Ishikawa (cell line): ENCODE results near the gene KRT71.

ENCODE experiments used
- CEBPB ChIP-seq: IDR thresholded peaks from 2 replicates; pipeline ENCODE4 v1.6.1; 2012
- CREB1 ChIP-seq: IDR thresholded peaks from 2 replicates; pipeline ENCODE4 v1.6.1; 2012; ENCODE audit warnings: low read depth
- EGR1 ChIP-seq: IDR thresholded peaks from 2 replicates; pipeline ENCODE4 v1.6.1; 2012
- EP300 ChIP-seq: IDR thresholded peaks from 2 replicates; pipeline ENCODE4 v1.6.1; 2012; ENCODE audit warnings: borderline replicate concordance
- FOXM1 ChIP-seq: IDR thresholded peaks from 2 replicates; pipeline ENCODE4 v1.6.1; 2012; ENCODE audit warnings: low read depth, borderline replicate concordance
- NFIC ChIP-seq: IDR thresholded peaks from 2 replicates; pipeline ENCODE4 v1.6.1; 2012
- RAD21 ChIP-seq: IDR thresholded peaks from 2 replicates; pipeline ENCODE4 v1.6.1; 2012; ENCODE audit warnings: low read depth
- TAF1 ChIP-seq: IDR thresholded peaks from 2 replicates; pipeline ENCODE4 v1.6.1; 2012; ENCODE audit warnings: low read depth, mild to moderate bottlenecking
- TCF12 ChIP-seq: IDR thresholded peaks from 2 replicates; pipeline ENCODE4 v1.6.1; 2012; ENCODE audit warnings: low read depth
- TEAD4 ChIP-seq: IDR thresholded peaks from 2 replicates; pipeline ENCODE4 v1.6.1; 2012
- YY1 ChIP-seq: IDR thresholded peaks from 2 replicates; pipeline ENCODE4 v1.6.1; 2012; ENCODE audit warnings: low read depth
- TF ChIP-seq, protein P1 (sequence below): IDR thresholded peaks from 2 replicates; pipeline ENCODE4 v1.6.1; 2012
- TF ChIP-seq, protein P2 (sequence below): IDR thresholded peaks from 2 replicates; pipeline ENCODE4 v1.6.1; 2012; ENCODE audit warnings: low read depth, mild to moderate bottlenecking
- TF ChIP-seq, protein P3 (sequence below): IDR thresholded peaks from 2 replicates; pipeline ENCODE4 v1.6.1; 2012

DNA sequence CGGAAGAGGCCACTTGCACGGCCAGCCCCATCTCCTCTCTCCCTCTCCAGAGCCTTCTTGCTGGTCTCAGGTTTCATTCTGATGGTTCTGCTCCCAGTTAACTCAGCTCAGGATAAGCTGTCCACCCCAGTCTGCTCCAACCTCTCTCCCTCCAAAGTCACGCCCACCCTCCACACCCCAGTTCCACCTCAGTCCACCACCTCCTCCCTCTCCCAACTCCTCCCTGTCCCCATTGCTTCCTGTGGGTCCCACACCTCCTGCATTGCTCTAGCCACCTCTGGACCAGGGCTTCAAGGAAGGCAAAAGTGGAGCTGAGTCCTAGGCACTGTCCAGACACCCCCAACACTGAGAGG lies 13.1 kb downstream of the KRT71 start:
- TF ChIP-seq TAF1 (no peak), RAD21 (no peak), YY1 (no peak), EGR1 (no peak), TCF12 (no peak), EP300 (no peak), CREB1 (no peak), NFIC (no peak), TEAD4 (no peak), CEBPB (no peak), FOXM1 (no peak)
- TF ChIP-seq, protein P1, sequence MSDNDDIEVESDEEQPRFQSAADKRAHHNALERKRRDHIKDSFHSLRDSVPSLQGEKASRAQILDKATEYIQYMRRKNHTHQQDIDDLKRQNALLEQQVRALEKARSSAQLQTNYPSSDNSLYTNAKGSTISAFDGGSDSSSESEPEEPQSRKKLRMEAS: no peak
- TF ChIP-seq, protein P2, sequence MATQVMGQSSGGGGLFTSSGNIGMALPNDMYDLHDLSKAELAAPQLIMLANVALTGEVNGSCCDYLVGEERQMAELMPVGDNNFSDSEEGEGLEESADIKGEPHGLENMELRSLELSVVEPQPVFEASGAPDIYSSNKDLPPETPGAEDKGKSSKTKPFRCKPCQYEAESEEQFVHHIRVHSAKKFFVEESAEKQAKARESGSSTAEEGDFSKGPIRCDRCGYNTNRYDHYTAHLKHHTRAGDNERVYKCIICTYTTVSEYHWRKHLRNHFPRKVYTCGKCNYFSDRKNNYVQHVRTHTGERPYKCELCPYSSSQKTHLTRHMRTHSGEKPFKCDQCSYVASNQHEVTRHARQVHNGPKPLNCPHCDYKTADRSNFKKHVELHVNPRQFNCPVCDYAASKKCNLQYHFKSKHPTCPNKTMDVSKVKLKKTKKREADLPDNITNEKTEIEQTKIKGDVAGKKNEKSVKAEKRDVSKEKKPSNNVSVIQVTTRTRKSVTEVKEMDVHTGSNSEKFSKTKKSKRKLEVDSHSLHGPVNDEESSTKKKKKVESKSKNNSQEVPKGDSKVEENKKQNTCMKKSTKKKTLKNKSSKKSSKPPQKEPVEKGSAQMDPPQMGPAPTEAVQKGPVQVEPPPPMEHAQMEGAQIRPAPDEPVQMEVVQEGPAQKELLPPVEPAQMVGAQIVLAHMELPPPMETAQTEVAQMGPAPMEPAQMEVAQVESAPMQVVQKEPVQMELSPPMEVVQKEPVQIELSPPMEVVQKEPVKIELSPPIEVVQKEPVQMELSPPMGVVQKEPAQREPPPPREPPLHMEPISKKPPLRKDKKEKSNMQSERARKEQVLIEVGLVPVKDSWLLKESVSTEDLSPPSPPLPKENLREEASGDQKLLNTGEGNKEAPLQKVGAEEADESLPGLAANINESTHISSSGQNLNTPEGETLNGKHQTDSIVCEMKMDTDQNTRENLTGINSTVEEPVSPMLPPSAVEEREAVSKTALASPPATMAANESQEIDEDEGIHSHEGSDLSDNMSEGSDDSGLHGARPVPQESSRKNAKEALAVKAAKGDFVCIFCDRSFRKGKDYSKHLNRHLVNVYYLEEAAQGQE: no peak
- TF ChIP-seq, protein P3, sequence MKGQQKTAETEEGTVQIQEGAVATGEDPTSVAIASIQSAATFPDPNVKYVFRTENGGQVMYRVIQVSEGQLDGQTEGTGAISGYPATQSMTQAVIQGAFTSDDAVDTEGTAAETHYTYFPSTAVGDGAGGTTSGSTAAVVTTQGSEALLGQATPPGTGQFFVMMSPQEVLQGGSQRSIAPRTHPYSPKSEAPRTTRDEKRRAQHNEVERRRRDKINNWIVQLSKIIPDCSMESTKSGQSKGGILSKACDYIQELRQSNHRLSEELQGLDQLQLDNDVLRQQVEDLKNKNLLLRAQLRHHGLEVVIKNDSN: no peak
